ENCODE results near the gene TECTA.

DNA sequence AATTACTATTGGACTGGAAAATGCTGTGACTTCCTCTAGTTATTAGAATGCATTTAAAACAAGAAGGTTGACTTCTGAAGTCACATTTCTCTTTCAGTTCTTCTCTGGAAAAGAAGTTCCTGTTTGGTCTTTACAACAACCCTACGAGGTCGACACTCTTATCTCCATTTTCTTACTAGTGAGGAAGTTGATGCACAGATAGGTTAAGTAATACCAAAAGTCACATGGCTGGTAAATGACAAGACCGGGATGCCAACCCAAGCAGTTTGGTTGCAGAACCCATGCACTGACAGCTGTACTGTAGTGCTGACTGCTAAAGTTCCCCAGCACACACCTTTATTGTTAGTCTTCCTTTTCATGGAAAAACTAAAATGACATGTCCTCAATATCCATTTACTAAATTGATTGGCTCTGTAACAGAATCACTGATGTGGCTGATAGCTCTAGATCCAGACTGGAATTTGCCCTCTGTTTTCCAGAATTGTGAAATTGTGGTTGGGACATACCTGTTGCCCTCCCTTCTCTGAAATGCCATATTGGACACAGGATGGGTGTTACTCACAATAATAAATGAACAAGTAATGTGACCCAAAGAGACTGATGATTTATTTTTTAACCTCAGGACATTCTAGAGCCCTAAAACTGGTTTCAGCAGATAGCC, 9.4 kb upstream of the TECTA start:
- TF ChIP-seq, protein P1, sequence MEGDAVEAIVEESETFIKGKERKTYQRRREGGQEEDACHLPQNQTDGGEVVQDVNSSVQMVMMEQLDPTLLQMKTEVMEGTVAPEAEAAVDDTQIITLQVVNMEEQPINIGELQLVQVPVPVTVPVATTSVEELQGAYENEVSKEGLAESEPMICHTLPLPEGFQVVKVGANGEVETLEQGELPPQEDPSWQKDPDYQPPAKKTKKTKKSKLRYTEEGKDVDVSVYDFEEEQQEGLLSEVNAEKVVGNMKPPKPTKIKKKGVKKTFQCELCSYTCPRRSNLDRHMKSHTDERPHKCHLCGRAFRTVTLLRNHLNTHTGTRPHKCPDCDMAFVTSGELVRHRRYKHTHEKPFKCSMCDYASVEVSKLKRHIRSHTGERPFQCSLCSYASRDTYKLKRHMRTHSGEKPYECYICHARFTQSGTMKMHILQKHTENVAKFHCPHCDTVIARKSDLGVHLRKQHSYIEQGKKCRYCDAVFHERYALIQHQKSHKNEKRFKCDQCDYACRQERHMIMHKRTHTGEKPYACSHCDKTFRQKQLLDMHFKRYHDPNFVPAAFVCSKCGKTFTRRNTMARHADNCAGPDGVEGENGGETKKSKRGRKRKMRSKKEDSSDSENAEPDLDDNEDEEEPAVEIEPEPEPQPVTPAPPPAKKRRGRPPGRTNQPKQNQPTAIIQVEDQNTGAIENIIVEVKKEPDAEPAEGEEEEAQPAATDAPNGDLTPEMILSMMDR (IDR thresholded peaks at IDR 0.05; ENCODE audit: low read depth, low read length, poor library complexity, severe bottlenecking) = no peak
- TF ChIP-seq EZH2phosphoT487 (IDR thresholded peaks at IDR 0.05; ENCODE audit: borderline replicate concordance, low read length) = no peak

Data from DOHH2 (cell line).